NT2/D1 (cell line): Measurements from ENCODE around the gene CREB5.

Experiments
- DNase-seq: peaks from one replicate; pipeline ENCODE4 v3.0.0-alpha.2; 2011; ENCODE audit warnings: low read depth, low spot score
- H3K27me3 ChIP-seq: 2 replicates; pipeline ENCODE4 v1.6.0; 2011; ENCODE audit warnings: mild to moderate bottlenecking; ENCODE audit not compliant: insufficient read length, insufficient read depth
- H3K36me3 ChIP-seq: 2 replicates; pipeline ENCODE4 v1.6.1; 2011; ENCODE audit warnings: mild to moderate bottlenecking, low read length, mixed read lengths; ENCODE audit not compliant: insufficient read depth, insufficient read length
- H3K4me1 ChIP-seq: 2 replicates; pipeline ENCODE4 v1.5.1; 2011; ENCODE audit not compliant: insufficient read depth, insufficient read length
- H3K4me3 ChIP-seq: 2 replicates; pipeline ENCODE4 v1.5.1; 2011; ENCODE audit warnings: low read depth; ENCODE audit not compliant: insufficient read length
- H3K9ac ChIP-seq: 2 replicates; pipeline ENCODE4 v1.6.0; 2011; ENCODE audit warnings: low read depth; ENCODE audit not compliant: insufficient read length
- H3K9me3 ChIP-seq: 2 replicates; pipeline ENCODE4 v1.5.1; 2011; ENCODE audit warnings: mild to moderate bottlenecking, low read length; ENCODE audit not compliant: insufficient read depth
- SUZ12 ChIP-seq: IDR thresholded peaks from 2 replicates; pipeline ENCODE4 v1.6.1; 2011; ENCODE audit not compliant: insufficient read length, insufficient read depth; ENCODE audit errors: extremely low read depth
- YY1 ChIP-seq: IDR thresholded peaks from 2 replicates; pipeline ENCODE4 v1.6.1; 2011; ENCODE audit not compliant: insufficient read length, insufficient read depth
- ZNF274 ChIP-seq: IDR thresholded peaks from 2 replicates; pipeline ENCODE4 v1.6.1; 2011; ENCODE audit warnings: mild to moderate bottlenecking, low read depth, low read length

Gene CREB5

GRCh38 chr7:28630350-28630749 lies 218.0 kb downstream of the CREB5 start:
- Histone ChIP-seq H3K36me3 (no peaks in the 10 kb centered on the region), H3K27me3 (no peaks in the 10 kb centered on the region), H3K9me3 (no peaks in the 10 kb centered on the region), H3K4me3 (no peak overlapping the region), H3K9ac (no peak overlapping the region), H3K4me1 (no peaks in the 10 kb centered on the region)
- no peak for DNase-seq
- no peak for TF ChIP-seq SUZ12
- no peak for TF ChIP-seq YY1
- TF ChIP-seq ZNF274, result no peak

GRCh38 chr7:28631995-28632394 lies 219.7 kb downstream of the CREB5 start:
- Histone ChIP-seq H3K4me1 (no peaks in the 10 kb centered on the region), H3K27me3 (no peaks in the 10 kb centered on the region), H3K4me3 (no peak overlapping the region), H3K9ac (no peak overlapping the region), H3K9me3 (no peaks in the 10 kb centered on the region), H3K36me3 (no peaks in the 10 kb centered on the region)
- TF ChIP-seq YY1, result no peak
- no peak for TF ChIP-seq ZNF274
- TF ChIP-seq SUZ12, result no peak
- no peak for DNase-seq

DNA sequence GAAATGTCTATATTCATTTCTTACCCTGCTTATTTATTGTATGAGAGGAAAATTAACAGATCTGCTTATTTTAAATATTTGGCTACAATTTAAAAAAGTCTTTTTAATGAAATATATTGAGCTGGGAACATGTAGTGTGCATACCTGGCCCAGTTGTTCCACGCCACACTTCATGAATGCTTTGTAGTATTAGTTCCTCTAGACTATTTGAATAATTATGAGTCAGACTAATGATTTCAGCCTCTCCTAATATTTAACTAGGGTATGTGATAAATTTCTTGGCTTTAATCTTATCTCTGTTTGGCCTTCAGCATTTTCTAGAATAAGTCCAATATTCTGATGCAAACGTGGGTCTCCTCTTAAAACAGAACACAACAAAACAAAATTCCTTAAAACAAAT lies 226.6 kb downstream of the CREB5 start:
- Histone ChIP-seq H3K9ac (no peak overlapping the region), H3K9me3 (no peaks in the 10 kb centered on the region), H3K4me1 (peaks cover 5% of the 10 kb centered on the region), H3K27me3 (no peaks in the 10 kb centered on the region), H3K4me3 (no peak overlapping the region), H3K36me3 (no peaks in the 10 kb centered on the region)
- no peak for DNase-seq
- TF ChIP-seq SUZ12 (no peak), ZNF274 (no peak), YY1 (no peak)

GRCh38 chr7:28640001-28640400 lies 227.7 kb downstream of the CREB5 start:
- Histone ChIP-seq H3K27me3 (no peaks in the 10 kb centered on the region), H3K4me1 (peaks cover 8% of the 10 kb centered on the region), H3K9ac (no peak overlapping the region), H3K4me3 (no peak overlapping the region), H3K9me3 (no peaks in the 10 kb centered on the region), H3K36me3 (no peaks in the 10 kb centered on the region)
- DNase-seq, result no peak
- TF ChIP-seq ZNF274 (no peak), SUZ12 (no peak), YY1 (no peak)

DNA sequence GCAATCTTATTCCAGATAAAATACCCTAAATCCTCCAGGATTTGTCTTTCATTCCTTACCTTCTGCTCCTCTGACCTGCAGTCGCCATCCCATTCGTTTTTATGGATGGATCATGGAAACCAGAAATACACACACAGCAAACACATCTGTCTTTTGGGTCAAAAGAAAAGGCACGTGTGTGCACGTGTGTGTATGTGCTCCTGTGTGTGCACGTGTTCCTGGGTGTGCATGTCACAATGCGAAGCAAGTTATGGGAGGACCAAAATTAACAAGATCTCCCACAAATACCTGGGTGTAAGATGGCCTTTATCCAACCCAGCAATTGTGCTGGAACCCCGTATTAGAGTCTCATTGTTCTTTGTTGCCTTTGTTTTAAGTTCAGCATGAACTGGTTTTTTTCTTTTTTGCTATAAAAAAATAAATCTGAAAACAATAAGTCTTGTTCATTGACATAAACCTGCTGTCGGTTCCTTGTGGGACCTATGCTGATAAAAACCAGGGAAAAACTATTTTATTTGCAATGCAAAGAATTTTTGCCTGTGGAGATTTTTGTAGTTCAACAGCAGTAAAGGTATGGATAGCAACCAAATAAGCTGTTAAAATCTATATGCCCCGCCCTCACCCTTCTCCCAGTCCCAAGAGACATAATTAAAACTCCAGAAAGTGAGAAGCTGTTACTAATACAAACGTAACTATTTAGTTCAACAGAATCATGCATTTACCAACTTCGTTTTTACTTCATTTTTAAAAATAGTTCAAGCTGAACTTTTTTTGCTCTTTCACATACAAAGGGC lies 229.6 kb downstream of the CREB5 start:
- H3K36me3 ChIP-seq, result no peaks in the 10 kb centered on the region
- no peak for DNase-seq
- TF ChIP-seq SUZ12, result no peak
- H3K27me3 ChIP-seq, result no peaks in the 10 kb centered on the region
- peaks cover 8% of the 10 kb centered on the region for H3K4me1 ChIP-seq
- H3K9me3 ChIP-seq, result no peaks in the 10 kb centered on the region
- H3K9ac ChIP-seq, result no peak overlapping the region
- H3K4me3 ChIP-seq, result no peak overlapping the region

DNA sequence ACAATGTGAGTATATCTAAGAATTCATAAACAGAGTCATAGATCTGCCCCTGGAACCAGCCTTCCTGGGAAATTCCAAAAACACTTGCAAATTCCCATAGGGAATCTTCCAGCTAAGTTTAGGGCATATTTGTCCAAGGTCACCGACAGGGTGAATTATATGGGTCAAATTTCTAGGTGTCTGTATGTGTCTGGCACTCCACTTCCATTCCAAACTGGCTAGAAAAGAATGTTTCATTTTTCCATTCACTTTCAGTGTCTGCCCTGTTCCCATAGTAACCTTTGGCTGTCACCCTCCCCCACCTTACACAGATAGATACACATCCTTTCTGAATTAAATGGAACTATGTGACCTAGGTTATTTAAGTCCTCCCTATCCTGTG lies 230.9 kb downstream of the CREB5 start:
- no peaks in the 10 kb centered on the region for H3K27me3 ChIP-seq

DNA sequence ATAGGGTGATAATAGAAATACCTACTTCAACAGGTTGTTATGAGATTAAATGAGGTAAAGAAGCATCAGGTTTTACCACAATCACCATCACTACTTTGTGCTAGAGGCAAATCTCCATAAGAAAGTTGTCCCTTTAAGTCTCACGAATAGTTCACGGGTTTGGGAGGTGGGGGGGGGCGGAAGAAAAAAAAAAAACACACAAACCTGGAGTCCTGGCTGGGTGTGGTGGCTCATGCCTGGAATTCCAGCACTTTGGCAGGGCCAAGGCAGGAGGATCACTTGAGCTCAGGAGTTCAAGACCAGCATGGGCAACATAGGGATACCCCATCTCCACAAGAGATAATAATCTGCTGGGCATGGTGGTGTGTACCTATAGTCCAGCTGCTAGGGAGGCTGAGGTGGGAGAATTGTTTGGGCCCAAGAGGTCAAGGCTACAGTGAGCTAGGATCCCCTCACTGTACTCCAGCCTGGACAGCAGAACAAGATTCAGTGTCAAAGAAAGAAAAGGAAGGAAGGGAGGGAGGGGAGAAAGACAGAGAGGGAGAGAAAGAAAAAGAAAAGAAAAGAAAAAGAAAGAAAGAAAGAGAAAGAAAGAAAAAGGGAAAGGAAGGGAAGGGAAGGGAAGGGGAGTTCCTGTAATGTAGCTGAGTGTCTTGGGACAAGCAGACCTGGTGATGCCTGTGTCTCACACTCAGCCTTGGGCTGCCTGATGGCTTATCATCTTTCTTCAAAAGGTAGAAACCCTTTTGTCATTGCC lies 231.4 kb downstream of the CREB5 start:
- DNase-seq, result peak; percentile 83
- TF ChIP-seq ZNF274 (no peak), SUZ12 (no peak), YY1 (no peak)
- peak overlapping the region; percentile 39 for H3K9ac ChIP-seq
- H3K9me3 ChIP-seq, result no peaks in the 10 kb centered on the region
- peaks cover 8% of the 10 kb centered on the region for H3K4me1 ChIP-seq
- H3K4me3 ChIP-seq, result no peak overlapping the region
- H3K36me3 ChIP-seq, result no peaks in the 10 kb centered on the region
- H3K27me3 ChIP-seq, result no peaks in the 10 kb centered on the region

More for the DNA sequence above, 230.9 kb downstream of the CREB5 start:
- DNase-seq, result no peak
- Histone ChIP-seq H3K9me3 (no peaks in the 10 kb centered on the region), H3K9ac (no peak overlapping the region), H3K4me1 (peaks cover 8% of the 10 kb centered on the region), H3K4me3 (no peak overlapping the region), H3K36me3 (no peaks in the 10 kb centered on the region)
- TF ChIP-seq ZNF274, result no peak
- no peak for TF ChIP-seq YY1
- no peak for TF ChIP-seq SUZ12
